GM04504 (cell line): ENCODE measurements around the gene DAGLA.

Source experiments
- DNase-seq: peaks from one replicate; pipeline ENCODE4 v3.0.0-alpha.2; 2012; ENCODE audit warnings: low read depth

The DAGLA gene

GRCh38 chr11:61747192-61747966 lies 67.2 kb downstream of the DAGLA start:
- DNase-seq = no peak

- no peak for DNase-seq
These were observed 67.7 kb downstream of the DAGLA start for GRCh38 chr11:61747967-61748285.

- no peak for DNase-seq
These were observed 69.5 kb downstream of the DAGLA start for GRCh38 chr11:61749591-61750217.

- no peak for DNase-seq
These were observed 70.6 kb downstream of the DAGLA start for GRCh38 chr11:61750631-61751273.

GRCh38 chr11:61751384-61751783 lies 71.2 kb downstream of the DAGLA start:
- DNase-seq = no peak

GRCh38 chr11:61752117-61752924 lies 72.1 kb downstream of the DAGLA start, which contains the start of gene MYRF:
Gene MYRF (plus strand): TSS chr11:61752636. CDS start chr11:61752745, 109 bp downstream.
- no peak for DNase-seq

GRCh38 chr11:61752925-61753521 lies 72.8 kb downstream of the DAGLA start:
- DNase-seq = no peak

GRCh38 chr11:61753672-61754071 lies 73.5 kb downstream of the DAGLA start:
- no peak for DNase-seq

GRCh38 chr11:61754534-61755482 lies 74.6 kb downstream of the DAGLA start:
- no peak for DNase-seq

- DNase-seq = no peak
These were observed 75.9 kb downstream of the DAGLA start for GRCh38 chr11:61756147-61756451.

GRCh38 chr11:61756452-61757212 lies 76.4 kb downstream of the DAGLA start:
- no peak for DNase-seq

- DNase-seq = no peak
These were observed 77.1 kb downstream of the DAGLA start for GRCh38 chr11:61757213-61757862.

GRCh38 chr11:61760946-61761345 lies 80.8 kb downstream of the DAGLA start:
- no peak for DNase-seq

- no peak for DNase-seq
These were observed 81.4 kb downstream of the DAGLA start for GRCh38 chr11:61761440-61762222.

GRCh38 chr11:61762223-61762615 lies 82.0 kb downstream of the DAGLA start:
- DNase-seq = no peak

- no peak for DNase-seq
These were observed 82.6 kb downstream of the DAGLA start for GRCh38 chr11:61762798-61763197.

GRCh38 chr11:61763930-61764605 lies 83.9 kb downstream of the DAGLA start:
- no peak for DNase-seq

- DNase-seq = no peak
These were observed 84.5 kb downstream of the DAGLA start for GRCh38 chr11:61764606-61765260.
